A673 (cell line): ENCODE data around the gene RNF111.

ENCODE experiments used
- CTCF ChIP-seq: fragments of 300-800, 200-600 bp; sonication (generic); conservative IDR thresholded peaks from 2 replicates; pipeline ENCODE4 v1.5.1; 2017; ENCODE audit warnings: low read depth, mild to moderate bottlenecking, antibody characterized with exemption, low read length, moderate library complexity, mixed read lengths
- EZH2 ChIP-seq: fragments of 200-600 bp; sonication (generic); IDR thresholded peaks from 2 replicates; pipeline ENCODE4 v1.6.1; 2017; ENCODE audit warnings: borderline replicate concordance, low read depth, mild to moderate bottlenecking, mixed read lengths, antibody characterized with exemption, low read length; ENCODE audit not compliant: poor library complexity, severe bottlenecking

- TF ChIP-seq EZH2, result no peak
- no peak for TF ChIP-seq CTCF
These were observed 5.5 kb upstream of the RNF111 start for GRCh38 chr15:58981808-58982475.
